ENCODE measurements around the gene SACM1L.
"Not testable (repeated sequence)": the region's sequence is repeated elsewhere in the genome, so short reads cannot be mapped to it uniquely, and the experiment has no call there.

SACM1L gene

GRCh38 chr3:45666757-45667431 is 22.3 kb upstream of the SACM1L start:
- DNase-seq (ENCODE audit: low read depth in 2 of 2), result no peak

- DNase-seq (ENCODE audit: low read depth in 2 of 2), result no peak
Observed at GRCh38 chr3:45667569-45667934, 21.6 kb upstream of the SACM1L start.

GRCh38 chr3:45670436-45670835 is 18.8 kb upstream of the SACM1L start:
- no peak for DNase-seq (ENCODE audit: low read depth in 2 of 2)

- DNase-seq (ENCODE audit: low read depth in 2 of 2), result no peak
Observed at GRCh38 chr3:45670991-45671390, 18.2 kb upstream of the SACM1L start.

- DNase-seq (ENCODE audit: low read depth in 2 of 2), result no peak
Observed at GRCh38 chr3:45673273-45673672, 15.9 kb upstream of the SACM1L start.

- no peak for DNase-seq (ENCODE audit: low read depth in 2 of 2)
Observed at GRCh38 chr3:45676325-45677032, 12.7 kb upstream of the SACM1L start.

- DNase-seq (ENCODE audit: low read depth in 2 of 2), result no peak
Observed at GRCh38 chr3:45677033-45677446, 12.2 kb upstream of the SACM1L start.

GRCh38 chr3:45677841-45678240 is 11.4 kb upstream of the SACM1L start:
- DNase-seq (ENCODE audit: low read depth in 2 of 2), result no peak

- DNase-seq (ENCODE audit: low read depth in 2 of 2), result no peak
Observed at GRCh38 chr3:45679805-45680204, 9.4 kb upstream of the SACM1L start.

GRCh38 chr3:45681221-45681620 is 8.0 kb upstream of the SACM1L start:
- DNase-seq (ENCODE audit: low read depth in 2 of 2), result no peak

GRCh38 chr3:45681846-45682245 is 7.3 kb upstream of the SACM1L start:
- no peak for DNase-seq (ENCODE audit: low read depth in 2 of 2)

GRCh38 chr3:45682311-45682710 is 6.9 kb upstream of the SACM1L start:
- no peak for DNase-seq (ENCODE audit: low read depth in 2 of 2)

- no peak for DNase-seq (ENCODE audit: low read depth in 2 of 2)
Observed at GRCh38 chr3:45682786-45683185, 6.4 kb upstream of the SACM1L start.

GRCh38 chr3:45683417-45684326 is 5.5 kb upstream of the SACM1L start:
- no peak for DNase-seq (ENCODE audit: low read depth in 2 of 2)

GRCh38 chr3:45684327-45684892 is 4.8 kb upstream of the SACM1L start:
- DNase-seq (ENCODE audit: low read depth in 2 of 2), result no peak

- DNase-seq (ENCODE audit: low read depth in 2 of 2), result not testable (repeated sequence)
Observed at GRCh38 chr3:45685722-45686121, 3.5 kb upstream of the SACM1L start.

- no peak for DNase-seq (ENCODE audit: low read depth in 2 of 2)
Observed at GRCh38 chr3:45686850-45687249, 2.3 kb upstream of the SACM1L start.

GRCh38 chr3:45687828-45688193 is 1.4 kb upstream of the SACM1L start:
- DNase-seq (ENCODE audit: low read depth in 2 of 2), result no peak

GRCh38 chr3:45688194-45688881 is 858 bp upstream of the SACM1L start:
- no peak for DNase-seq (ENCODE audit: low read depth in 2 of 2)

GRCh38 chr3:45689787-45690145 is 570 bp downstream of the SACM1L start:
- DNase-seq (ENCODE audit: low read depth in 2 of 2), result no peak

- DNase-seq (ENCODE audit: low read depth in 2 of 2), result no peak
Observed at GRCh38 chr3:45690336-45691035, 1.3 kb downstream of the SACM1L start.
